AG04450 (cell line): Measurements from ENCODE around the gene MRTFA. TPM values are rescaled to one million over a fixed set of nuclear protein-coding genes. Genes with fewer than 3 reads are reported as not detected.

Source experiments
- CTCF ChIA-PET: fragments of 300-600, 350-600 bp; formaldehyde crosslinking; extraction: SDS; loops from one replicate; lab custom pipeline; 2022; ENCODE audit warnings: antibody characterized with exemption, inconsistent platforms; lab: Charles Lee
- POLR2A ChIA-PET: fragments of 350-600 bp; formaldehyde crosslinking; extraction: SDS; loops from one replicate; lab custom pipeline; 2021; ENCODE audit warnings: antibody characterized with exemption, inconsistent platforms; lab: Yijun Ruan, JAX
- DNase-seq: peaks from one replicate; pipeline ENCODE4 v3.0.0-alpha.2; 2011; ENCODE audit warnings: low read depth, low spot score
- H3K27ac ChIP-seq: one replicate; pipeline ENCODE4 v1.5.1; 2012; ENCODE audit warnings: low read depth, low read length, control low read depth
- H3K27me3 ChIP-seq: one replicate; pipeline ENCODE4 v1.6.0; 2012; ENCODE audit warnings: low read length; ENCODE audit not compliant: control insufficient read depth, insufficient read depth
- H3K4me3 ChIP-seq: 2 replicates; pipeline ENCODE4 v1.5.1; 2011; ENCODE audit warnings: mild to moderate bottlenecking, low read depth, low read length, control low read depth
- H3K9me3 ChIP-seq: 2 replicates; pipeline ENCODE4 v1.5.1; 2012; ENCODE audit warnings: low read length; ENCODE audit not compliant: control insufficient read depth, insufficient read depth
- CTCF ChIP-seq: IDR thresholded peaks from 2 replicates; pipeline ENCODE4 v1.5.1; 2011; ENCODE audit warnings: low read depth, low read length, control low read depth, inconsistent platforms
- polyA plus RNA-seq: library from polyadenylated mRNA; depleted of rRNA; stranded (reverse); fragments of >200 nt; gene quantifications from 2 replicates; pipeline ENCODE4 v1.2.3, GENCODE V29; 2011

The MRTFA gene
- polyA plus RNA-seq, 1 experiment, result 6.8 TPM

- ChIA-PET CTCF (interaction anchor here (1.0 kb wide), 1 partner anchor 8 kb away, joined by 3 read pairs; no protein-coding TSS in a partner anchor), POLR2A (no interaction called here)
- no peak overlapping the region for H3K4me3 ChIP-seq
- no peaks in the 10 kb centered on the region for H3K27me3 ChIP-seq
- no peaks in the 10 kb centered on the region for H3K9me3 ChIP-seq
- no peak for TF ChIP-seq CTCF
- no peak for DNase-seq
- H3K27ac ChIP-seq, result no peak overlapping the region
These were observed 5.8 kb upstream of the MRTFA start for GRCh38 chr22:40642316-40642715.

DNA sequence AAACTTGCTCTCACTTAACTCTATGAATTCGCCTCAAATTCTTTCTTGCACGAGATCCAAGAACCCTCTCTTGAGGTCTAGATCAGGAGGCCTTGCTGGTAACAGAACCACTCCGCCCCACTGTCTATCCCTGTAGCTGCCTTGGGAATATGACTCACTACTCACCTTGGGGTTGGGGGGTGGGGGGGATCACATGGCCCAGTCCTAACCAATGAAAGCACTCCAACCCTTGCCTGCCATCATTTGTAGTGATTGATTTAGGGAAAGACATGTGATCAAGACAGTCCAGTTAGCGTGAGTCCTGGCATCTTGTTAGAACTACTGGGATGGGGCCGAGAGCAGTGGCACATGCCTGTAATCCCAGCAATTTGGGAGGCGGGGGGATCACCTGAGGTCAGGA, 4.8 kb upstream of the MRTFA start:
- CTCF ChIA-PET, result interaction anchor here (0.8 kb wide), 1 partner anchor 204 kb away, joined by 4 read pairs; no protein-coding TSS in a partner anchor
- Histone ChIP-seq H3K27ac (no peak overlapping the region), H3K27me3 (no peaks in the 10 kb centered on the region), H3K9me3 (no peaks in the 10 kb centered on the region), H3K4me3 (no peak overlapping the region)
- no peak for DNase-seq
- POLR2A ChIA-PET, result no interaction called here
- TF ChIP-seq CTCF, result no peak

DNA sequence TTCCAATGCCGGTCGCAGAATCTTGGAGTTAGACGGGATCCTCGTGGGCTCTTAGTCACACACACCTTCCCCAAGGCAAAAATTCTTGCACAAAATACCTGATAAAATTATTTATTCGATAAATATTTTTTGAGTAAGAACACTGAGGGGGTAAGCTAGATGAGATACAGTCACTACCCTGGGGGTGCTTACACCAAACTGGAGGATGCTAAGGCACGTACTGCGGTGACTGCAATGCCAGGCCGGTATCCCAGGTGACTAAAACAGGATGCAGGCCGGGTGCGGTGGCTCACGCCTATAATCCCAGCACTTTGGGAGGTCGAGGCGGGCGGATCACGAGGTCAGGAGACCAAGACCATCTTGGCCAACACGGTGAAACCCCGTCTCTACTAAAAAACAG, 1.7 kb upstream of the MRTFA start:
- ChIA-PET CTCF (interaction anchor here (2.7 kb wide), 1 partner anchor 202 kb away, joined by 11 read pairs; no protein-coding TSS in a partner anchor), POLR2A (interaction anchor here (2.2 kb wide), 1 partner anchor 41 kb away, joined by 7 read pairs; no protein-coding TSS in a partner anchor)
- no peak for TF ChIP-seq CTCF
- no peak for DNase-seq
- Histone ChIP-seq H3K27me3 (no peaks in the 10 kb centered on the region), H3K9me3 (no peaks in the 10 kb centered on the region), H3K4me3 (no peak overlapping the region), H3K27ac (no peak overlapping the region)

GRCh38 chr22:40637183-40638150, 948 bp upstream of the MRTFA start:
- ChIA-PET CTCF (interaction anchor here (0.5 to 2.7 kb wide), 3 partner anchors 38 to 252 kb away, joined by 4 to 11 read pairs (median 5); no protein-coding TSS in a partner anchor), POLR2A (interaction anchor here (0.6 to 2.2 kb wide), 12 partner anchors 10 to 210 kb away, joined by 3 to 10 read pairs (median 4); no protein-coding TSS in a partner anchor)
- no peak for DNase-seq

More at GRCh38 chr22:40637183-40638150, 948 bp upstream of the MRTFA start:
- Histone ChIP-seq H3K27me3 (no peaks in the 10 kb centered on the region), H3K9me3 (no peaks in the 10 kb centered on the region), H3K4me3 (peak overlapping the region; percentile 71), H3K27ac (peak overlapping the region; percentile 83)
- TF ChIP-seq CTCF, result no peak
